A549 (cell line): Measurements from ENCODE around the gene CCSER1.

ENCODE experiments used
- CHD2 ChIP-seq: fragments of 150-350 bp; IDR thresholded peaks from 2 replicates; pipeline ENCODE4 v1.6.1; 2014; ENCODE audit warnings: low read length; ENCODE audit not compliant: partially characterized antibody
- CTCF ChIP-seq: fragments of >200 bp; sonication (Bioruptor Twin); formaldehyde crosslinking; IDR thresholded peaks from 3 replicates; pipeline ENCODE4 v1.5.1; 2016
- EP300 ChIP-seq, 2 experiments: fragments of >200 bp; sonication (Bioruptor Twin); formaldehyde crosslinking; IDR thresholded peaks; 2 replicates in 1 of 2; 3 replicates in 1 of 2; pipeline ENCODE4 v1.6.1; 2016 to 2017
- HMGXB4 ChIP-seq: fragments of 250-450 bp; sonication (Bioruptor Pico); IDR thresholded peaks from 2 replicates; pipeline ENCODE4 v1.5.0; 2021; ENCODE audit warnings: mild to moderate bottlenecking, moderate library complexity, borderline replicate concordance
- MAFK ChIP-seq: fragments of 450-650 bp; IDR thresholded peaks from 2 replicates; pipeline ENCODE4 v1.6.1; 2014; ENCODE audit not compliant: partially characterized antibody
- POLR2A ChIP-seq: IDR thresholded peaks from 2 replicates; pipeline ENCODE4 v1.6.1; 2012; ENCODE audit warnings: mild to moderate bottlenecking, low read length
- POLR2AphosphoS2 ChIP-seq: conservative IDR thresholded peaks from 2 replicates; pipeline ENCODE4 v1.6.1; 2012; ENCODE audit warnings: low read length, improper control_type of control experiment, inconsistent platforms
- RCOR1 ChIP-seq: fragments of 150-350 bp; IDR thresholded peaks from 2 replicates; pipeline ENCODE4 v1.6.1; 2014; ENCODE audit warnings: antibody characterized with exemption, low read length, low read depth

- TF ChIP-seq CTCF = no peak
- TF ChIP-seq MAFK = no peak
- no peak for TF ChIP-seq POLR2A
- TF ChIP-seq RCOR1 = no peak
- no peak for TF ChIP-seq EP300 (IDR thresholded peaks at IDR 0.05)
- TF ChIP-seq CHD2 = no peak
- no peak for TF ChIP-seq HMGXB4 (CRISPR knock-in tag)
- no peak for TF ChIP-seq POLR2AphosphoS2
Observed at GRCh38 chr4:90121676-90122354, 5.4 kb upstream of the CCSER1 start.
